Endometrial microvascular endothelial cells (primary cell): Measurements from ENCODE around the gene C2CD2L. TPM values are rescaled to one million over a fixed set of nuclear protein-coding genes. Genes with fewer than 3 reads are reported as not detected.

Source experiments
- in situ Hi-C: cut with HindIII; loops from 2 replicates; pipeline ENCODE4 v1.10.0; 2017; ENCODE audit warnings: low sequenced_read_pairs, low pct_unique_long_range_greater_than_20kb; ENCODE audit errors: inconsistent ontology term
- total RNA-seq: library from RNA; depleted of rRNA; stranded (reverse); fragments of >200 nt; gene quantifications from one replicate; pipeline ENCODE4 v1.2.3, GENCODE V29; 2015; ENCODE audit errors: inconsistent ontology term

The C2CD2L gene
- total RNA-seq, 1 donor from 2014 or later: 6.2 TPM

DNA sequence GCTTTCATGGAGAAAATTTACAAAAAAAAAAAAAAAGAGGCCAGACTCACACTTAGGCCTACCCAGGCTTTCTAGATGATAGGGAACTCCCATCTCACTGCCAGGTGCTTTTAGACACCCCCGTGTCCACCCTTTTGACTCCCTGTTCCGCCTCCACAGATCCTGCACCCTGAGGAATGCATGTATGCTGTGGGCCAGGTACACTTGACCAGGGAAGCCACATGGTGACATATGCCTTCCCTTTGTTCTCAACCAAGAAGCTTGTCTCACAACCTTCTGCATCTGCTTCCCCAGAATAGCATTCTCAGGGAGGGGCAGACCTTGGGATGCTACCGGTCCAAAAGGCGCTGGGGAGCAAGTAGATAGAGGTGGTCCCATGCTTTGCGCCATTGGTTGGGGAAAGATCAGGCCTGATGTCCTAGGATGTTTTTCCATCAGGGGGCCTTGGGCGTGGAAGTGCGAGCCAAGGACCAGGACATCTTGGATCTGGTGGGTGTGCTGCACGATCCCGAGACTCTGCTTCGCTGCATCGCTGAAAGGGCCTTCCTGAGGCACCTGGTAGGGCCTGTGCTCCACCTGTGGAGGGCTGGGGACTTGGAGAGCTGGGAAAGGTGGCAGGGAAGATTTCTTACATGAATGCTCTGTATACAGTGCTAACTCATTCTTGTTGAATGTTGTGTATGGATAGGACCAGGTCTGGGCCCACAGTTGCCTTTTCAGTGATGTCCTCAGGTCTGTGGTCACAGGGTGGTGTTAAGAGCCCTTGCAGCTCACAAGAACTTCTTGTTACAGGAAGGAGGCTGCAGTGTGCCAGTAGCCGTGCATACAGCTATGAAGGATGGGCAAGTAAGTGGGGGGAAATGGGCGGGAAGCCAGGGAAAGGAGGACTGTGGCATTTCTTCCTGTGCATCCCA lies 14.9 kb upstream of the C2CD2L start:
- in situ Hi-C loops: no loop called here

DNA sequence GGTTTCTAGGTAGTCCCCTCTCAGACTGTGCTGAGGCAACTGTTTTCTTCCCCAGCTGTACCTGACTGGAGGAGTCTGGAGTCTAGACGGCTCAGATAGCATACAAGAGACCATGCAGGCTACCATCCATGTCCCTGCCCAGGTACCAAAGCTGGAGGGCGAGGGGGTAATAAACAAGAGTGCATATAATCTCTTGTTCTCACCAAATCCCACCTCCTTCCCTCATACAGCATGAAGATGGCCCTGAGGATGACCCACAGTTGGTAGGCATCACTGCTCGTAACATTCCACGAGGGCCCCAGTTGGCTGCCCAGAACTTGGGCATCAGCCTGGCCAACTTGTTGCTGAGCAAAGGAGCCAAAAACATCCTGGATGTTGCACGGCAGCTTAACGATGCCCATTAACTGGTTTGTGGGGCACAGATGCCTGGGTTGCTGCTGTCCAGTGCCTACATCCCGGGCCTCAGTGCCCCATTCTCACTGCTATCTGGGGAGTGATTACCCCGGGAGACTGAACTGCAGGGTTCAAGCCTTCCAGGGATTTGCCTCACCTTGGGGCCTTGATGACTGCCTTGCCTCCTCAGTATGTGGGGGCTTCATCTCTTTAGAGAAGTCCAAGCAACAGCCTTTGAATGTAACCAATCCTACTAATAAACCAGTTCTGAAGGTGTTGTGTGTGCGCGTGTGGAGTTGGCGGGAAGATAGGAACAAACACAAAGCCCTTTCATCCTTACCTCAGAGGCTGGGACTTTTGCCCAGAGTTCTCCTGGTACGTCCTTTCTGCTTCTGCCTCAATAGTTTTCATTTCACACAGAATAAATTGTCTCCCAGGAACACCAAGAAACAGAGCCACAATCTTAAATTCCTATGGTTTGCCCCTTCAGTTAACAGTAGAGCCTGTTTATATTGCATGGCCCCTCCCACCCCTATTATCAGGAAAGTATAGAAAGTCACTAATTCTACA lies 14.0 kb upstream of the C2CD2L start:
- in situ Hi-C loops: no loop called here

DNA sequence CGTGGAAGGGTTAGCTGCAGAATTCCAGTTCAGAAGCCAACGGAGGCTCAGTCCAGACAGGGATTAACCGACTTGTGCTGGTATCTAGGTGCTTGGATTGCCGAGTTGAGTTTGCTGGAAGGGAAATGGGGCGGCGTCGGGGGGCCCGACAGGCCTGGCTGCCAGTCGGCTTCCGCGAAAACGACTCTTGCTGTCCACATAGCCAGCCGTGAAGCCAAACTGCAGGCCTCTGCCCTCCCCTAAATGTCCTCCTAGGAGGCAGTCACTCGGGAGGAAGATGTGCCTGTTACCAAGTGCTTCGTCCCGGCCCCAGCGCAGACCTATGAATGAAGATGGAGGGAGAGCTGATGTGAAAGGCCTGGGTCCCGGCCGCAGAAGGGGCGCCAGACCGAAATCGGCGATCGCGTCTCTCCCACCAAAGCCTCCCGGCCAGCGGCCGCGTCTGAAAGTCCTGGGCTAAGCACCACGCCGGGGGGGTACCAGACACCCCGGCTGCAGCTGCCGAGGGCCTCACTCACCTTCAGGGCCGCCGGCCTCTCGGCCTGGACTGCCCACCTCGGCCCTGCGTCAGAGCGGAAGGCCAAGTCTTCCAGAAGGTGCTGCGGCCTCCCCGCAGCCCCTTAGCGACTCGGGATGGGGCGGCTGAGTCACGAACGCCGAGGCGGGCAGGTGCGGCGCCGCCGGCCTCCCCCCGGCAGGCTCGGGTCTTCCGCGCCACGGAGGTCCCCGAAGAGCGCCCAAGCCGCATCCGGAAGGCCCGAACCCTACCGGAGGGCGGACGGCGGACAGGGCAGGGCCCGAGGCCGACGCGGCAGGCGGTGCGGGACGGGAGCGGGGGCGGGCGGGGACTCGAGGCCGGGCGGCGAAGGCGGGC lies 13.0 kb upstream of the C2CD2L start:
- in situ Hi-C loops: no loop called here

DNA sequence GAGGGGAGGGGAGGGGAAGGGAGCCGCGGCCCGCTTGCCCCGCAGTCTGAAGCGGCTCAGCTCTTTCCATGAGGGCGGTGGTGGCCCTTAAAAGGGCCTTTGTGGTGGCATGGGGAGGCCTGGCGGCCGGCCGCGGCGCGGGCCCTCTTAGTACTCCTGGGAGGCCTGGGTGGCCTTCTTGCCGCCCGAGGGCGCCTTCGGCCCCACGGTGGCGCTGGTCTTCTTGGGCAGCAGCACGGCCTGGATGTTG lies 12.4 kb upstream of the C2CD2L start:
- in situ Hi-C loops: no loop called here

DNA sequence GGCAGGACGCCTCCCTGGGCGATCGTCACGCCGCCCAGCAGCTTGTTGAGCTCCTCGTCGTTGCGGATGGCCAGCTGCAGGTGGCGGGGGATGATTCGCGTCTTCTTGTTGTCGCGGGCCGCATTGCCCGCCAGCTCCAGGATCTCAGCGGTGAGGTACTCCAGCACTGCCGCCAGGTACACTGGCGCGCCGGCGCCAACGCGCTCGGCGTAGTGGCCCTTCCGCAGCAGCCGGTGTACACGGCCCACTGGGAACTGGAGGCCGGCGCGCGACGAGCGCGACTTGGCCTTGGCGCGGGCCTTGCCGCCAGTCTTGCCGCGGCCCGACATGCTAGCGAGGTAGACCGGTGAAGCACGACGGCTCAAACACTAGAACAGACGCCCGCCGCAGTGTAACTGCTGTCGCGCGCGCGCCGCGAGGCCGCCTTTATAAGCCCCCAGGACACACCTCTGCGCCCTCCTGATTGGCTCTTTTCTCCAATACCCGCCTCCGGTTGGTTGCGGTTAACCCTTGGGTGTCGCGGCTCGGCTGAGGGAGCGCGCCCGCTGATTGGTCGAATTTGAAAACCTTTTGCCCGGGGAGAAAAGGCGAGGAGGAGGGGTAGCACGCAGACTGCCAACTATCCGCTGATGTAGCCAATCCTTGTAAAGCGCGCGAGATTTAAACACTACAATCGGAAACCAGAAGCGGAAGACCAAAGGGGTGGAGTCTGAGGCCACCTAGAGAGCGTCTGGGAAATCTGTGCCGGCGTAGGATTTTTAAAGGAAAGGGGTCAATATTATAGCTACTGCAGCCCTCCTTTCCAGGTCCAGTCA lies 11.9 kb upstream of the C2CD2L start:
- in situ Hi-C loops: no loop called here

DNA sequence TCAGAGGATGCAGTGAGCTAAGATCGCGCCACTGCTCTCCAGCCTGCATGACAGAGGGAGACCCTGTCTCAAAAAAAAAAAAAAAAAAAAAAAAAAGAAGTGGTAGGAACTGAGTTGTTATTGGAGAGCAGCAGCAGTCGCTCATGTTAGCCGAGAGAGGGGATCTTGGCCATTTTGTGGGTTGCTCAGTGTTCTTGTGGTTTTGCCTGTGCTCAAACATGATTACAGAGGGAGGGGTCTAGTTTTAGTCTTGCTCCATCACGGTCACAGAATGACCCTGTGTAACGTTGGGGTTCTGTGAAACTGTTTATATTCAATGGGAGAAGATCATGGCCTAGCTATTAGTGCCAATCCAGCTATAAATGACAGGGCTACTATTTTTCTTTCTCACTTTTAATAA lies 7.4 kb upstream of the C2CD2L start:
- in situ Hi-C loops: loop anchor here (25.0 kb wide), 1 partner anchor 163 kb away; no protein-coding TSS in a partner anchor

DNA sequence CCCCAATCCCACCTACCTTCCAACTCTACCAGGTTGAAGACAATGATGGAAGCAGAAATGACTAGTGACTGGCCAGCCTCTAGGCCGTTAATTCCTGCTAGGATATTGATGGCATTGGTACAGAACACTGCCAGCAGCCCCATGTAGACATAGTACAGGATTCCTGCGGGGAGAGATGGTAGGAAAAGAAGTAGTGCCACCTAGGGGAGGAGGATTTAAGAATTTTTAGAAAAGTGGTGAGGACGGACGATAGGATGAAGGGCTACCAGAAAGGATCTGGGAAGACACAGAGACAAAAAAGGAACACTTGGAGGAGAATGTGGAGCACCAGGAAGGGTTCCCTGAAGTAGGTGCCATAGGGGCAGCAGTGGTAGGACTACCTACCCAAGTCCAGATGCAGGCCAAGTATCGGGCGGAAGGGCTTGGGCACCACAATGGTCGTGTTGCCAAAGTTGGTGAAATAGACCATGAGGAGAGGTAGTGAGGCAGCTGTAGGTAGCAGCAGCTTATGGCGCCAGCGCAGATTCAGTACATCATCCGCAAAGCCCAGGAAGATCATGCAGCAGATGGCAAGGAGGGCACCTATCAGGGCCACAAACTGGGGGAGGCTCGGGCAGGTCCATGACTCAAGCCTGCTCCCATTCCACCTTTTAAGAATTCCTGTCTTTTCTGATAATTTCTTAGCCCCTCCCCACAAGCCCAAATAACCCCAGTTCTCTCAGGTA lies 6.7 kb upstream of the C2CD2L start:
- in situ Hi-C loops: loop anchor here (25.0 kb wide), 1 partner anchor 162 kb away; no protein-coding TSS in a partner anchor

DNA sequence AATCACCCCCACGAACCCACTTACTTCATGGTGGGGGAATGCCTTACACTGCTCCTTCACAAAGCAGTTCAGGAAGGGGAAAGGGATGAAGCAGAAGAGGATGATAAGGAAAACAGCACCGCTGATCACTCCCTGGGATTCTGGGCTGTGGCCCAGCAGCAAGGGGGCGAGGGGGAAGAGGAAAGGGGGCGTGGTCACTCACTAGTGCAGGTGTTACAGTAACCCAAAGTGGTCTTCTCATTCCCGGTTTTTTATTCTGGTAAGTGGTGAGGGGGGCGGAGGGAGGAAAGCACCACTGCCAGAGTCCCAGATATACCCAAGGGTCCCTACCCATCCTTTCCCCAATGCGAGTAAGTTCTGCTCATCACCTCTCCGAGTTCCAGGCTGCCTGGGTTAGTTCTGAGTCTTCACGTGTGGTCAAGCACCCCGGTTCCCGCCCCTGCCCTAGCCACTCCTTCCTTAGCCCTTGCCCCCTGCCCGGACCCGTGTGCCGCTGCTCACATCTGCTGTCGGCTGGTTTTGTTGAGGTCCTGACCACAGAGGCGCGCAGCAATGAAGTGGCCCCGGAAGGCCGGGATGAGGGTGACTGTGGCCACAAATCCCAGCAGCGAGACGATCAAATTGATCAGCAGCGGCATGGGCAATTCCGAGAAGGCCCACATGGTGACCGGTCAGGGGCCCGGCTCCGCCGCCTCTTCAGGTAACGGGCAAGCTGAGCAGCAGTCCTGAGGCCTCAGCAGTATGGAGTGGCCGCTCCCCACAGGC lies 6.0 kb upstream of the C2CD2L start:
- in situ Hi-C loops: loop anchor here (25.0 kb wide), 1 partner anchor 161 kb away; no protein-coding TSS in a partner anchor

DNA sequence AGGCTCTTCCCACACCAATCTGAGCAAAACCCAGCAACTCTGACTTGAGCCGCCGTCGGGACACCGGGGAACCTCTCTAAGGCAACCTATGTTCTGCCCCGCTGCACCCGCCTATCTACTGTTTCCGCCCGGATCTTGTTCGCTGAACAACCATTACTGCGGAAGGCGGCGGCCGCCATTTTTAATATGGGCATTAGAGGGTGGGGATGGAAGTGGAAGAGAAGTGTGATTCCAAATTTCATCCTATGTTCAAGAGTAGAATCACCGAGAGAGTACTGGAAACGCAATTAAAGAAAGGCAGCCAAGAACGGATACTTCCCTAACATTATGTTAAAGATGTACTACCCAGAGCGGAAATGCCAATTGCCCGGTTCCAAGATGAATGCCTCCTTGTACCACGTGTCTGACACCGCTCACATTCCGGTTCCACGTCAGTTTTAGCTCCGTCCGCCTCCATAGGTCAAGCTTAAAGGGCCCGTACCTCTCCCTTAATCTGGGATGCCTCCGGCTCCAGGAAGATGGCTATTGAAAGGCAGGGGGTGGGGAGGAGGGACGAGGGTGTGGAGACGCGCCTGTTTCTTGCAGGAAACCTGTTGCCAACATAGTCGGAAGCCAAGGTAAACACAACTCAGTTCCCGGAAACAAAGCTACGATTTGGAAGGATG lies 5.3 kb upstream of the C2CD2L start, which contains the start of gene DPAGT1:
Gene DPAGT1, minus strand, starts transcription at position 95 of the 665 bp plus-strand sequence. CDS start 198 bp downstream, outside the sequence.
- in situ Hi-C loops: loop anchor here (25.0 kb wide), 1 partner anchor 160 kb away; no protein-coding TSS in a partner anchor

DNA sequence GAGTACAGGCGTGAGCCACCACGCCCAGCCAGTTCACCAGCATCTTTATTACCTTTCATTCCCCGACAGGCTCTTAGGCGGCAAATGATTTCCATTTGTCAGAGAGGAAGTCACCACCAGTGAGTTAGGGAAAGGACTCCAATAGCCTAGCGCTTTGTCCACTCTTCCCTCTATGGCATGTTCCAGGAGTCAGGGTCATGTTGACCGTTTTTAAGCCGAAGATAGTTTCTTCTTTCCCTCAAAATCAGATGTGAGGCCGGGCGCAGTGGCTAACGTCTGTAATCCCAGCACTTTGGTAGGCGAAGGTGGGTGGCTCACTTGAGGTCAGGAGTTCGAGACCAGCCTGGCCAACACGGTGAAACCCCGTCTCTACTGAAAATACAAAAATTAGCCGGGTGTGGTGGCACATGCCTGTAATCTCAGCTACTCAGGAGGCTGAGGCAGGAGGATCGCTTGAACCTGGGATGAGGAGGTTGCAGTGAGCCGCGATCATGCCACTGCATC lies 3.9 kb upstream of the C2CD2L start:
- in situ Hi-C loops: loop anchor here (25.0 kb wide), 1 partner anchor 159 kb away; no protein-coding TSS in a partner anchor

DNA sequence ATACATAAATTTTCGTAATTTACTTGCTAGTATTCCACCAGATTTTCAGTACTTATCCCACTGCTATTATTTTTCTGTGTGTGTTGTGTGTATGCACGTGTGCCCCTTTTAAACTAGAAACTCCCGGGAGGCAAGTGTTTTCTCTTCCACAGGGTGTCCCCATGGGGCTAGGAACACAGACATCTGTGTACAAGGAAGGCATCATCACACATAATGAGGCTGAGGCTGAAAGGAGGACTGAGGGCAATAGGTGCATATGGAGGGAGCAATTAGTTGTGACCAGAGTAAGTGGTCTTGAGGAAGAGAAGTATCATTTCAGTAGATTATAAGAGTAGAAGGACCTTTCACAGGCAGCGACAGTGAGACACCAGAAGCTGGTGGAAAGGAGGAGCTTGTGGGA lies 3.4 kb upstream of the C2CD2L start:
- in situ Hi-C loops: loop anchor here (25.0 kb wide), 1 partner anchor 159 kb away; no protein-coding TSS in a partner anchor

DNA sequence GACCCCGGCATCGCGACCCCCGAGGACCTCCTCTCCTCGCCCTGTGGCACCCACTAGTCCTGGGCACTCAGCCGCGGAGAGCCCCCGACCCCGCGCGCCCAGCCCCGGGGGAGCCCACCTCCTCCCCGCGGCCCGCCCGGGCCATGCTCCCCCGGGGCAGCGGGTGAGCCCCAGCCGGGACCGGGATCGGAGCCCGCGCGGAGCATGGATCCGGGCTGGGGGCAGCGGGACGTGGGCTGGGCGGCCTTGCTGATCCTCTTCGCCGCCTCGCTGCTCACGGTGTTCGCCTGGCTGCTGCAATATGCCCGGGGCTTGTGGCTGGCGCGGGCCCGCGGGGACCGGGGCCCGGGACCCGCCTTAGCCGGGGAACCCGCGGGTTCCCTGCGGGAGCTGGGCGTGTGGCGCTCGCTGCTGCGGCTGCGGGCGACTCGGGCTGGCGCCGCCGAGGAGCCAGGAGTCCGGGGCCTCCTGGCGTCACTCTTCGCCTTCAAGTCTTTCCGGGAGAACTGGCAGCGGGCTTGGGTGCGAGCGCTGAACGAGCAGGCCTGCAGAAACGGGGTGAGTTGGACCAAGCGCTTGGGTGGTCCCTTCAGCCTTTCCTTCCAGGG lies 498 bp downstream of the C2CD2L start:
- in situ Hi-C loops: loop anchor here (25.0 kb wide), 1 partner anchor 155 kb away; no protein-coding TSS in a partner anchor

DNA sequence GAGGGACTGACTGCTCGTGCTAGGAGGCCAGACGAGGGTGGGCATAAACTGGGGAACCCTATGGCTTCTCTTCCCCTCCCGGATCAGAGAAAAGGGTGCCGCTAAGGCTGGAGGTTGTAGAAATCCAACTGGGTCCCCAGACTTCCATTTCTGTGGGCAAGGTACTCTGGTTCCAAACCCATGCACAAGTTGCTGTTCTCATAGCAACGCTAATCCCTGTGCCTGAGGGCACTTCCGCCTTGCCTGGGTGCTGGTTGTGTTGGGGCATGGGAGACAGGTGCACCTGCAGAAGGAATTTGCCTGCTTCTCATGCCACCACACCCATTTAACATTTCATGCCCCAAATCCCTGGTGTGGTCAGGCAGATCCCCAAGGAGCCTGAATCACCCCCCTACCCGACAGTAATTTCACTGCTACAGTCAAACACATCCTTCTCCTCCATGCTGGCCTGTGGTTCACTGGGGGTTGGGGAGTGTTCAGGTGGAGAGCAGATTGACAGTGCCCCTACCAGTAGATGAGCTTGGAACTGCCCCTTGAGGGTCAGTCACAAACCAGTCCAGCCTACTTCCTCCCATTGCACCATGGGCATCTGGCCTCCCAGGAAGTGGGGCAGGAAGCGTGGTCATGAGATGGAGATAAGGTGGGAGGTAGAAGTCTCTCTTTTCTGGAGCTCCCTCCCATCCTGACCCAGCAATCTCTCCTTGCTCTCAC lies 1.2 kb downstream of the C2CD2L start:
- in situ Hi-C loops: loop anchor here (25.0 kb wide), 1 partner anchor 154 kb away; no protein-coding TSS in a partner anchor

DNA sequence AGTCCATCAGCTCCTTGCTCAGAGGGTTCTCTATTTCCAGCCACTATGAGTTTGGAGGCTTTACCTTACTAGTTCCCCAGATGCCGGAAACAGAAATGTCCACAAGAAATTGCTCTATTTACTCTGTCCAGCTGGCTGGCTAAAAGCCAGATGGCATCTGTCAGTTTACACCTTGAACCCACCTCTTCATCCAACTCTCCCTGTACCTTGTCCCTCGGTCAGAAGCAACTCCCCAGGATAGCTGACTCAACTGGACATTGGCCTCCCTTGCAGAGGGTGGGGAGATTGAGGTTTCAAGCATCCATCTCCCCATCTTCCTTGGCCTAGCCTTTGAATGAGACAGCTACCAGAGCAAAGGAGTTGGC lies 1.7 kb downstream of the C2CD2L start:
- in situ Hi-C loops: loop anchor here (25.0 kb wide), 1 partner anchor 153 kb away; no protein-coding TSS in a partner anchor

DNA sequence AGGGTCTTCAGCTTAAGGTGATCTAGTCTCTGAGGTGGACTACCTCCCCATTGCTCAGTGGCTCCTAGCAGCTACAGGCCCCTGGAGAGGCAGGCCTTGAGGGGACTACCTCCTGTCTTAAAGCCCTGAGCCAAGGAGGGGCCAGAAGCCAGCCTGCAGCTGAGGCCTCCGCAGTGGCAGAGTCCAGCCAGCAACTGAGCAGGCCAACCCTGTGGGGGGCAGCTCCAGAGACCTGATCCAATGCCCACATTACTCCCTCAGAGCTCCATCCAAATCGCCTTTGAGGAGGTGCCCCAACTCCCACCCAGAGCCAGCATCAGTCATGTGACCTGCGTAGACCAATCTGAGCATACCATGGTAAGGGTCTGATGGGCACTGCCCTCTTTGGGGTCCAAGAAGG lies 2.7 kb downstream of the C2CD2L start:
- in situ Hi-C loops: loop anchor here (25.0 kb wide), 1 partner anchor 152 kb away; no protein-coding TSS in a partner anchor
